ENCODE results near the gene GORASP1. TPM values are rescaled to one million over a fixed set of nuclear protein-coding genes. Genes with fewer than 3 reads are reported as not detected.

The GORASP1 gene
- total and polyA plus RNA-seq, 2 of the 13 experiments (the other 11 are each of a cell fraction or from before 2014, with no cell fraction given): 36.4 to 39.8 TPM

- TF ChIP-seq ZBTB8A (CRISPR knock-in tag; IDR thresholded peaks at IDR 0.05; ENCODE audit: borderline replicate concordance, low read depth) (no peak), KLF12 (CRISPR knock-in tag; IDR thresholded peaks at IDR 0.05; ENCODE audit: borderline replicate concordance) (no peak), HNF4A (CRISPR knock-in tag; IDR thresholded peaks at IDR 0.05) (no peak), KMT2B (CRISPR knock-in tag; IDR thresholded peaks at IDR 0.05) (peak; percentile 74), SRF (IDR thresholded peaks at IDR 0.05; ENCODE audit: low read depth, low read length) (peak; percentile 90), EEA1 (CRISPR knock-in tag; IDR thresholded peaks at IDR 0.05; ENCODE audit: borderline replicate concordance) (no peak), ZEB1 (IDR thresholded peaks at IDR 0.05; ENCODE audit: insufficient replicate concordance, low read depth) (no peak), TOPORS (CRISPR knock-in tag; IDR thresholded peaks at IDR 0.05) (no peak), NFYC (CRISPR knock-in tag; IDR thresholded peaks at IDR 0.05) (no peak), ZBTB2 (CRISPR knock-in tag; IDR thresholded peaks at IDR 0.05; ENCODE audit: low read depth) (peak; percentile 76; the same call in 1 of the 2 replicates), RXRB (CRISPR knock-in tag; IDR thresholded peaks at IDR 0.05; ENCODE audit: borderline replicate concordance) (0 out of 2 replicates have a peak, but pooled peaks have one; percentile 30), ISL2 (CRISPR knock-in tag; IDR thresholded peaks at IDR 0.05) (peak; percentile 37; the same call in 1 of the 2 replicates), SRSF1 (optimal IDR thresholded peaks at IDR 0.05; ENCODE audit: low read depth, low read length) (no peak), DRAP1 (CRISPR knock-in tag; IDR thresholded peaks at IDR 0.05) (no peak; the same call in 1 of the 2 replicates), PRDM15 (CRISPR knock-in tag; IDR thresholded peaks at IDR 0.05) (0 out of 2 replicates have a peak, but pooled peaks have one; percentile 16), ZNF383 (CRISPR knock-in tag; IDR thresholded peaks at IDR 0.05; ENCODE audit: borderline replicate concordance) (no peak), ZNF530 (CRISPR knock-in tag; IDR thresholded peaks at IDR 0.05; ENCODE audit: low read depth) (no peak), ZNF557 (CRISPR knock-in tag; IDR thresholded peaks at IDR 0.05) (no peak), CSRNP2 (CRISPR knock-in tag; conservative IDR thresholded peaks at IDR 0.05; ENCODE audit: low read depth) (no peak), ARID3A (IDR thresholded peaks at IDR 0.05; ENCODE audit: low read depth, low read length) (no peak), ZNF224 (CRISPR knock-in tag; IDR thresholded peaks at IDR 0.05) (no peak)
These were observed at the start of gene GORASP1, which contains the start of gene TTC21A (continued) for GRCh38 chr3:39107388-39108199.
